Astrocyte of the cerebellum (primary cell): ENCODE data around the gene GPAT2.
"Not testable (repeated sequence)": the region's sequence is repeated elsewhere in the genome, so short reads cannot be mapped to it uniquely, and the experiment has no call there.

Source experiments
- DNase-seq: peaks from one replicate; pipeline ENCODE4 v3.0.0-alpha.2; 2011; ENCODE audit warnings: low read depth
- H3K4me3 ChIP-seq: 2 replicates; pipeline ENCODE4 v1.5.1; 2011; ENCODE audit warnings: mild to moderate bottlenecking, low read depth, low read length, moderate library complexity
- CTCF ChIP-seq: IDR thresholded peaks from 2 replicates; pipeline ENCODE4 v1.5.1; 2012; ENCODE audit warnings: low read length, low read depth, moderate library complexity, mild to moderate bottlenecking; ENCODE audit errors: missing control alignments
- in situ Hi-C: cut with HindIII; loops from 2 replicates; pipeline ENCODE4 v1.10.0; 2017; ENCODE audit warnings: low sequenced_read_pairs

The GPAT2 gene

GRCh38 chr2:96065381-96065930 lies 30.7 kb upstream of the GPAT2 start:
- no peak for TF ChIP-seq CTCF
- no peak overlapping the region for H3K4me3 ChIP-seq
- in situ Hi-C loops = no loop called here
- DNase-seq = no peak

GRCh38 chr2:96064760-96065159 lies 30.0 kb upstream of the GPAT2 start:
- not testable (repeated sequence) for H3K4me3 ChIP-seq, DNase-seq

DNA sequence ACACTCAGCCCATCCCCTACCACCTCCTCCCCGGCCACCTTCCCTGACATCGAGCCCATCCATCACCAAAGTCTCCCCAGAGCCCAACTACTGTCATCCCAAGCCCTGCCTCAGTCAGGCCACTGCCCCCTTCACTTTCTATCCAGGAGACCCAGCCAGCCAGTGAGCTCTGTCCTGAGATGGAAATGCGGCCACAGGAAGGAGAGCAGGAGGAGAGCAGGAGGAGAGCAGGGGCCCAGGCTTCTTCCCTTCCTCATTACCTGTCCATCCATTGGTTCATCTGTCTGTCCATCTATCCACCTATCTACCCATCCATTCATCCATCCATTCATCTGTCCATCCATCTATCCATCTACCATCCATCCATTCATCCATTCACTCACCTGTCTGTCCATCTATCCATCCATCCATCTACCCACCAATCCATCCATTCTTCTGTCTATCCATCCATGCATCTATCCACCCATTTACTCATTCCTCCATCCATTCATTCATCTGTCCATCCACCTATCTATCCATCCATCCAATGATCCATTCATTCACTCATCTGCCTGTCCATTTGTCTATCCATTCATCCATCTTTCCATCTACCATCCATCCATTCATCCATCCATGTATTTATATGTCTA lies 29.4 kb upstream of the GPAT2 start:
- H3K4me3 ChIP-seq, DNase-seq, in situ Hi-C loops: not testable (repeated sequence)

More at GRCh38 chr2:96064760-96065159, 30.0 kb upstream of the GPAT2 start:
- in situ Hi-C loops = not testable (repeated sequence)

GRCh38 chr2:96063116-96063899 lies 28.6 kb upstream of the GPAT2 start:
- peak; percentile 22 for TF ChIP-seq CTCF
- H3K4me3 ChIP-seq, in situ Hi-C loops: not testable (repeated sequence)
- DNase-seq = peak; percentile 8

- in situ Hi-C loops, DNase-seq: not testable (repeated sequence)
These were observed 27.8 kb upstream of the GPAT2 start for GRCh38 chr2:96062483-96062882.

DNA sequence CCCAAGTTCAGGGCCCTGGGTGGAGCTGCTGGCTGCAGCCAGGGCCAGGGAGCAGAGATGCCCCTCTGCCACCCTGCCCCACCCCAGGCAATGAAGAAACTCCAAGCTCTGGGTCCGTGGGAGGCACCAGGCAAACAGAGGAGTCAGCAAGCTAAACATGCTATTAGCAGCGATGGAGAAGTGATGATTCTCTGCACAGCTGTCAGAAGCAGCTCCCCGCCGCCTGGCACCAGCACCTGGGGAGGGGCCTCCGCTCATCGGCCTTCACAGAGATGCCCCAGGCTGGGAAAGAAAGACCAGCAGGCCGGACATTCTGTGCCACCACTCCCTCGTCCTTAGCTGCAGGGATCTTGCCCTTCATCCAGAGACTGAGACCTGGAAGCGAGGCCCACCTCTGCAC lies 27.2 kb upstream of the GPAT2 start:
- DNase-seq, H3K4me3 ChIP-seq, in situ Hi-C loops: not testable (repeated sequence)

More at GRCh38 chr2:96062483-96062882, 27.8 kb upstream of the GPAT2 start:
- H3K4me3 ChIP-seq = not testable (repeated sequence)

GRCh38 chr2:96061197-96061817 lies 26.6 kb upstream of the GPAT2 start:
- DNase-seq, in situ Hi-C loops, H3K4me3 ChIP-seq: not testable (repeated sequence)

DNA sequence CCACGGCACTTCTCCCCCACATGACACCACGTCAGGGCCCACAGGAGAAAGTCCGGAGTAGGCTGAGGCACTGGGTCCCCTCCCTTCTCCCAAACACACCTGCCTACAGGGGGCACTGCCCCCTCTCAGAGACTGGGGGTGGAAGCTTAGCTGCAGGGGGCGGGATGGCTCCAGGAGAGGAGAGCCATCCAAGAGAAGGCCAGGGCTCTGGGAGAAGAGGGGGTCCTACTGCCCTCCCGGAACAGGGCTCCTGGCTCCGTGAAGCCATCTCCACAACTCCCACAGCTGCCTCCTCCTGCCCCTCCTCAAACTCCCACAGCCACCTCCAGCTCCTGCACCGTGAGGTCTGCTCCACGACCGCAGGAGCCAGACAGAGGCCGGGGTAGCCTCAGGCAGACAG lies 25.6 kb upstream of the GPAT2 start:
- H3K4me3 ChIP-seq, in situ Hi-C loops, DNase-seq: not testable (repeated sequence)

GRCh38 chr2:96059443-96059842 lies 24.7 kb upstream of the GPAT2 start:
- H3K4me3 ChIP-seq, DNase-seq, in situ Hi-C loops: not testable (repeated sequence)

DNA sequence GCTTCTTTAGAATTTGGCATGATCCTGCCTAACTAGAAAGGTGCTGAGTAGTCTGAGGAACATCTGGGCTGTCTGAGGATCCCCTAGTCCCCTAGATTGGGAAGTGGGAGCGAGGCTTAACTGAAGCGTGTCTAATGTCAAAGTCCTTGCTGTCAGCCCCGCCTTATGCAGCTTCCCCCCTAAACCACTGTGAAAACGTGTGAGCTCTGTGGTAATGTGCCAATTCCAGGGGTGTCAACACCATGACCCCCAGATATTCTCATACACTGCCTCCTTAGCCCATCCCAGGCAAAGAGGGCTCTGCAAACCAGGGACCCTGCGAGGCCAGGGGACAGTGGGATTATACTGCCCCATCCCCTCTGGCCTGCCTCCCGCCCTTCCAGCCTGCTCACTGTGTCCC lies 21.1 kb upstream of the GPAT2 start:
- H3K4me3 ChIP-seq, DNase-seq, in situ Hi-C loops: not testable (repeated sequence)

- in situ Hi-C loops, DNase-seq, H3K4me3 ChIP-seq: not testable (repeated sequence)
These were observed 19.8 kb upstream of the GPAT2 start for GRCh38 chr2:96054537-96054936.

DNA sequence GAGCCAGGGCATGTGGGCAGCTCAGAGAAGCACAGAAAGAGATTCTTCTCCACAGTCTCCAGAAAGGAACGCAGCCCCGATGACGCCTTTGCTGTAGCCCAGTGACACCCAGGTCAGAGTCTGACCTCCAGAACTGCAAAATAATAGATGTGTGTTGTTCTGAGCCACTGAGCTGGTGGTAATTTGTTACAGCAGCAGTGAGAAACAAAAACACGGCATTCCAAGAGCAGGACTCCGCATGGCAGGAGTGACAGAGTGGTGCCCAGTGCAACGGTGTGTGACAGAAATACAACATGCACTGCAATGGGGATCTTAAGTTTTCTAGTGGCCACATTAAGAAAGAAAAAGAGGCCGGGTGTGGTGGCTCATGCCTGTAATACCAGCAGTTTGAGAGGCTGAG lies 18.7 kb upstream of the GPAT2 start:
- DNase-seq, H3K4me3 ChIP-seq, in situ Hi-C loops: not testable (repeated sequence)

DNA sequence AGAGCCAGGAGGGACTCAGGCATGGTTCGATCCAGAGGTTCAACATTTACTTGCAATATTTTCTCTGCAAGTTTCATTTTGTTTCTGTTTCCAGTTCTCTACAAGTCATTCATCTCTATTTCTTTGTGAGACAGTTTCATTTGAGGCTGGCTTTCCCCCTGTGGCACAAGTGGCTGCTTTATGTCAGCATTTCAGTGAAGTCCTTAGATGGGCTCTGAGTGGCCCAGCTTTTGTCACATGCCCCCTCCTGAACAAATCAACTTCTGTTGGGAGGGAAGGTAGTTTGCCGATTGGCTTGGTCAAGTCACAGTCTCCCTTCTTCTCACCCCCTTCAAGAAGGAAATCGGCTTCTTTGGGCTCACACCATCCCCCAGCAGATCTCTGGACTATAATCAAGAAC lies 17.9 kb upstream of the GPAT2 start:
- in situ Hi-C loops, DNase-seq, H3K4me3 ChIP-seq: not testable (repeated sequence)

GRCh38 chr2:96049917-96050262 lies 15.2 kb upstream of the GPAT2 start:
- H3K4me3 ChIP-seq, in situ Hi-C loops, DNase-seq: not testable (repeated sequence)
